NT2/D1 (cell line): Measurements from ENCODE around the gene SLC22A31.

Experiments
- SUZ12 ChIP-seq: IDR thresholded peaks from 2 replicates; pipeline ENCODE4 v1.6.1; 2011; ENCODE audit not compliant: insufficient read length, insufficient read depth; ENCODE audit errors: extremely low read depth
- ZNF274 ChIP-seq: IDR thresholded peaks from 2 replicates; pipeline ENCODE4 v1.6.1; 2011; ENCODE audit warnings: mild to moderate bottlenecking, low read depth, low read length

GRCh38 chr16:89191033-89191900 lies 9.1 kb downstream of the SLC22A31 start:
- TF ChIP-seq ZNF274 (no peak), SUZ12 (no peak)
